NK-92 (cell line): ENCODE measurements around the gene EPSTI1.
"Not testable (repeated sequence)": the region's sequence is repeated elsewhere in the genome, so short reads cannot be mapped to it uniquely, and the experiment has no call there.

Experiments used
- DNase-seq: peaks from one replicate; lab custom pipeline; 2025; ENCODE audit not compliant: unreplicated experiment; lab: John Stamatoyannopoulos, UW

The EPSTI1 gene

DNA sequence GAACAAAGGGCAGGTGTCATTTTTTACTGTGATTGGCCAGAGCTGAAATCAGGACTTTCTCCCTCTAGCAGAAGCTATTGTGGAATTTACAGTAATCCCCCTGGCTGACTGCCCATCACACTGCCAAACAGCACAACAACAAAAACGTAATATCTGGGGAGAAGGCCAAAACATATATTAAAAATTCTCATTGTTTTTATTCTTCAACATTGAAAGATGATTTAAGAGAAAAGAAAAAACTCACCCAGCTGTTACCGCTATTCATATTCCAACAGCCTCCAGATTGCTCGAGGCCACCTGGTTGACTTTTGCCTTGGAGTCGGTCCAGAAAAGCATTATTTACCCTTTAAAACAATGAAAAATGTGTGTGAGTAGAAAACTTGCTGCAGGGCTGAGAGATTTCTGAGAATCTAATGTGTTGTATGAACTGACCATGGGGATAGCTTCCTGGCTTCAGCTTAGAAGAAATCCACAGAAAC lies 97.2 kb downstream of the EPSTI1 start:
- no peak for DNase-seq

DNA sequence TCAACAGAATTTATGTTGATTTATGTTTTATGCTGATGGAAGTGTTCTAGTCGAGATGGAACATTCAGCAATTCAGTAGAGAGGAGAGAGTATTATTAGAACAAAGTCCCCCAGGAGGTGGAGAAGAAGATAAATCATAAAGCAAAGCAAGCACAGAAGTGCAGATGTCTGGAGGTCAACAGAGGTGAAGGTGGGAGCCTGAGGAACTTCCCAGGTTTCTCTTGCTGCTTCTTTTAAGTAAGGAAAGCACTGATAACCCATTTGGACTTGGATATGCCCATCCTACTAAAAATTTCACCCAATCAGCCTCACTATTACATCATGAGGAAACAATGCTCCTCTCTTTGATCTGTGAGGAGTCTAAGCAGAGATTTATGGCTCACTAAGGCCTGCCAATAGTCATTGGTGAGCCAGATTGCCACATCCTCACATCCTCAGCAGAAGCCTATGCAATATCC lies 98.8 kb downstream of the EPSTI1 start:
- no peak for DNase-seq

DNA sequence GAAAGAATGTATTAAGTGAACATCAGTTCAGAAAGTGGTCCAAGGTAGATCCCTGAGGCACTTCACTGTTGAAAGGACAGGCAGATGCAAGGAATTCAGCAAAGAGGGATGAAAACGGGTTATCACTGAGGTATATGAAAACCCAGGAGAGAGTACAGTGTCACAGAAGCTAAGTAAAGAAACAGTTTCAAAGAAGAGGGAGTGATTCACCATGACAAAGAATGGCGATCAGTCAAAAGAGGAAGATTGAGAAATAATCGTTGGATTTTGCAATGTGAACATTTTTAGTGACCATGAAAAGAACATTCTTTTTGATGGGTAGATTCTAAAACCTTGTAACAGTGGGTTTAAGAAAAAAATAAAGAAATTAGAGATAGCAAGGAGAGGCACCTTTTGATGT lies 99.3 kb downstream of the EPSTI1 start:
- DNase-seq = no peak

DNA sequence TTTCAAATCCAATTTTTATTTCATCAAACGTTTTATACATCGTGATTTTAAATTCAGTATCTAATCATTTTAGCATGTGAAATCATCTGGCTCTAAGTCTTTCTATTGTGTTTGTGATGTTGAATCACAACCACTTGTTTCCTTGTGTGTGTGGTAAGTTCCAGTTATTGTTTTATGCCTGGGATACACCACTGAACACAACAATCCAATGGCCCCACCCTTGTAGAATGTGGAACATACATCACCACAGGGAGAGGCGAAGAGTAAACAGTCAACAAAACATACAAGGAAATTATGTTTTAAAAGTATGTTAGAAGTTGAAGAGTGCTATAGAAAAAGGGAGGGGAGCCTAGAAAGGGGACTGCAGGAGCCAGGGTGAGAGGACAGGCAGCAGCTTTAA lies 100.5 kb downstream of the EPSTI1 start:
- DNase-seq = no peak

DNA sequence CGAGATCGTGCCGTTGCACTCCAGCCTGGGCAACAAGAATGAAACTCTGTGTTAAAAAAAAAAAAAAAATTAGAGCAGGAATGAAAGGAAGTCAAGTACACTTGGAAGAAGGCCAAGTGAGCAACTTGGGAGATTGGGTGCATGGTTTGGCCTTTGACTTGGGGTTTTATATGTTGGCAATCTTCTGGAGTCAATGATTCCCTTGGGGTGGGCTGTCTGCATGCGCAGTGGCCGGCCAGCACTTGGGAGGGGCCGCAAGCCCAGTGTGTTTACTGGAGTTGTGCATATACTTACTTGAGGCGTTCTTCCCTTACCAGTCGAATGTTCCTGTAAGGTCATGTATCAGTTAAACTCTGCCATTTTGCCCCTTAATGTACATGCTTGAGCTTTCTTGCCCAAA lies 106.7 kb downstream of the EPSTI1 start:
- no peak for DNase-seq

DNA sequence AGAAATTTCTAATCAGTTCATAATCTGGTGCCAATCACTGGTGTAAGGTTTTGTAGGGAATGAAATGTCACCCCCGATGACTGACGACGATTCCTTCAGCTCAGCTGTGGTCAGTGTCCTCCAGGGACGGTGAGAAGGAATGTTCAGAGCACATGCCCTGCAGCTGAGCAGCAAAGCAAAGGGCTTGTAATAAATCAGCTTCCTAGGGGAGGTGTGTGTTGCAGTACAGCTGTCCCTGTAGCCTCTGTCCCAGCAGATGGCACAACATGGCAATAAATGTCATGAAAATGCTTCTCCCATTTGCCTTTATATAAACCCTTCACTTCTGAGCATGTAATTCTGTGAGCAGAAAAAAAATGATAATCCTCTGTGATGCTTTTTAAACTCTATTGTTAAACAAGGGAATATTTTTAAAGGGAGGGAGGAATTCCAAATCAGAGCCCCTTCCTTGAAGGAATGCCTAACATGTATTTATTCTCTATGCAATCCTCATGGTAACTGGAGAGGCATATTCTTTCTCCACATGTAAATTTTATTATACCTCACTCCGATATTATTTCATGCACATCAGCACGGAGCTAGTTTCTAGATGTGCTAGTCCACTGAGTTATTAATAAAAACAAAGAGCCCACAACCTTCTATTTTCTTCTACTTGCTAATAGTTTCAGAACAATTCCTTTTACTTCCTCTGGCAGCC lies 108.1 kb downstream of the EPSTI1 start:
- DNase-seq = no peak

DNA sequence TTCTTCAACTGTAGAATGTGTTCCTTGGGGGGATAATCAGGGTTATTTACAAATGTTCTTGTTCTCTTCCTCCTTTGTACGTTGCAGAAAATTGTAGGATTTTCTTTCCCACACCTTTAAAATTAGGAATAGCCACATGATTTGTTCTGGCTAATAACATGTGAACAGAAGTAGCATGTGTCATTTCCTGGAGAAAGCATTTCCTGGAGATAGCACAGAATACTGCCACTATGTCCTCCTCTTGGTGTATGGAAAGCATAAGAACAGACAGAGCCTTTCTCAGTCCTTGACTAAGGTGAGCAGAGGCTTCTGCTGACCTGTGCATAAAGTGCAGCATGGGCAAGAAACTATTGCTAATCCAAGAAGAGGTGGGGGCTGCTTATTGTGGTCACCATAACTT lies 108.9 kb downstream of the EPSTI1 start:
- no peak for DNase-seq

DNA sequence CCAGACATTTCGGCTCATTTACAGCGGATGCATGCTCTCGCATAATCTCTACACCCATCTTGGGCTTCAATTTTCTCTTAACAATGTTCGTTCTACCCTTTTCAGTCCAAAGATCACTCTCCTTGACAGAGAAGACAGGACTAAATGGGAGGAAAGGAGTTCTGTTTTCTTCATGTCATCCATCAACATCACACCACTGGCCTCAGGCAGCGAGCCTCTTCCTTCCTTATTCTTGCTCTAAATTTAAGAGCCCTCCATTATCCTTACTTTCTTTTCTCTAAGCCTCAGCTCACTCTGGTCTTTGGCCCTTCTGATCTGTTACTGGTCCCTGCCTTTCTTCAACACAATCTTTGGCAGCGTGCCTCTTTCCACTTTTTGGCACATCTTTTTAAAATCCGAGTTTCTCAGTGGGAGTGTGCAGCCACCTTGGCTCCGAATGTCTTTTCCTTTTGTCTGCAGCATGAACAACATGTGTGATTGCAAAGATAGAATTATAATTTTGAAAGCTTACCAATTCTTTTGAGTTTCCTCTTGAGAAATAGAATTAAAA lies 111.9 kb downstream of the EPSTI1 start:
- DNase-seq = no peak

DNA sequence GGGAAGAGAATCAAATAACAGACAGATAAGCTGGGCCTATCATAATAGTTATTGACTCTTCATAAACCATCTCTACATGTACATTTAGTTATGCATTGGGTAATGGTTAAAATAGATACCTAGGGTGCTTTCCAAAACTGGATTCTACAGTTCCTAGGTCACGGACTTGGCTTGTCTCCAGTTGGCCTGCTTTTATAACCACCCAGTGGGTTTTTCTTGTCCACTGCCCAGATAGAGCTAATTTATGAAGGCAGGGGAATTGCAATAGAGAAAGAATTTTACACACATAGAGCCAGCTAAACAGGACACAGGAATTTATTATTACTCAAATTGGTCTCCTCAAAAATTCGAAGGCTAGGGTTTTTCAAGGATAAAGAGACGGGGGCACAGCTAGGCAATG lies 113.3 kb downstream of the EPSTI1 start:
- DNase-seq = no peak

DNA sequence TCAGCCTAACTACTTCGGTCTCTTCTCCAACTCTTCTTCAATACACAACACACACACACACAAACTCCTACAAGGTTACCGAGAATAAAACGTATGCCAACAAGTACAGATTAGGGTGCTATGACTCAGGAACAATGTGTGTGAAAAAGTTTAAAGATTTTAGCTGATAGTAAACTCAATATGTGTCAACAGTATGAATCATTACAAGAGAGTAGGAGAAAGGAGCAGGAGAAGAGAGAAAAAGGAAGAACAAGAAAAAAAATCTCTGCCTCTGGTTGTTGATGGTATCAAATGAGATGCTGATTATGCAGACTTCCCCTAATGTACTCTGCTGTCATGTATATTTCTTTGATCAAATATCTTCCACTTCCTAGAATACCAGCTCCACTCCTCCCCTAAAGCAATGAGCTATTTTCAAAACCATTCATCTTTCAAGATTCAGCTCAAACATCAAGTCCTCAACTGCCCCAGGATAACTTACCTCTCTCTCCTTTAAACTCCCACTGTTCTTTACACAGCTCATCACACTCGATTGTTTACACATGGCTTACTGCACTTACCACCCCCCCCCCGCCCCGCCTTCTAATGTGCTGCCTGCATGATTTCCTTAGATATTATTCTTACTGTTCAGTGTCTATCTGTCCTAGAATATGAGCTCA lies 115.0 kb downstream of the EPSTI1 start:
- DNase-seq = no peak

DNA sequence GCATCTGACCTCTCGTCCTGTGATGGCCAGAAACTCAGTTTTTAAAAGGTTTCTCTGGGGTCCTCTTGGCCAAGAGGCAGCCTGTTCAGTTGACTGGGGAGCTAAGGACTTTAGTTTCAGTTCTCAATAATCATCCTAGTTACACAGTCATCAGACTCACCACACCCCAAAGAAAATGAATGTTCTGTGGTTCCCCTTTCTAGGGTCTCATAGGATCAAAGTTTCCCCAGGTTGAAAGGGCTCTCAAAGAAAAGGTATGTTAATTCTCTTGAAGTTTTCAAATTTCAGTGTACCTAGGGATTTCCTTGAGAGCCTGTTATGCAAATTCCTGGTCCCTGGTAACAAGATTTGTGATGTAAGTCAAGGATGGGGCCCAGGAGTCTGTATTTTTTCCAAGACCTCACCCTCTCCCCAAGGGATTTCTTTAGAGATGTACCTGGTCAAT lies 115.7 kb downstream of the EPSTI1 start:
- no peak for DNase-seq

DNA sequence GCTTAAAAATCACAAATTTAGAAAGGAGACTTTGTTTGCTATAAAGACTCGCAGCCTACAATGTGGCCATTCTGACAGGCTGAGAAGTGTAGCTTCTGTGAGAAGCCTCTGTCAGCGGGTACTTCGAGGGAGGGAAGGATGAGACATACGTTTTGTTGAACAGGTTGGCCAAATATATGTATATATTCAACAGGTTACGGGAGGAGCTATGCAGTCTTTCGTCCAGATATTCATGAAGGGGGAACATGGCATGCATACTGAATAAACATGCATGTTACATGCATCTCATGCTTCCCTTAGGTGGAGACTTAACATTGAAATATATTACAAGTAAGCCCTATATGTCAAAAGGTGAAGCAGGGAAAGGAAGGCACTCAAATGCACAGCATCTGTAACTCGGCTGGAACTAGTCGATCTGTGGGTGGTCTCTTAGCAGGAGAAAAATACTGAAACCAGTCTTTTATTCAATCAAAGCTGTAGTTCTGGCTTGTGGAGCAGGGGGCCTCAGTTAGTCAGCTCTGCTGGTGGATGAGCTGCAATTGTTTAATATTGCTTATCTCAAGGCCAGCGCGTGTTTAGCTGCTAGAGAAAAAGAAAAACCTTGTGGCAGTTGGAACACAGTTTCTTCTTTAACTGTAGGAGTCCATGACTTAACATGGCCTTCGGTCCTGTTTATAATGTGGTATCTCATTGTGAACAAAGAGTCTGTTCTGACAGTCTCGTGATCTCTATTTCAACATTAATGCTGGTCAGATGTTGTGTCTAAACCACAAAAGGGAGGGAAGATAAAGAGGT lies 116.4 kb downstream of the EPSTI1 start:
- no peak for DNase-seq

DNA sequence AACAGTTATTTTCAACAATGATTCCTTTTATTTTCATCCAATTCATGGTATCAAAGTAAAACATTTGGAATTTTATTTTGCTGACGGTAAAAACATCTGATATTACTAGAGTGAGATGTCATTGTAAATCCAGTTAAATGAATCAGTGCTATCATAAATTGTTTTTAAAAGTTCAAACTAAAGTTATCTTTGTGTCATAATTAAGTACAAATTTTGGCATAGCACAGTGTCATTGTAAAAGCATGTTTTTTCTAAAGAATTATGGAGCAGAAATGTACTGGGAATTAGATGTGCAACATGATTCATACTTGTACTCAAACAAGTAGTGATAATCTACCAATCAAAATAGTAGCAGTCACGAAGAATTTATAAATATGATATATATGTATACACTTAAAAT lies 117.8 kb downstream of the EPSTI1 start:
- DNase-seq = no peak

DNA sequence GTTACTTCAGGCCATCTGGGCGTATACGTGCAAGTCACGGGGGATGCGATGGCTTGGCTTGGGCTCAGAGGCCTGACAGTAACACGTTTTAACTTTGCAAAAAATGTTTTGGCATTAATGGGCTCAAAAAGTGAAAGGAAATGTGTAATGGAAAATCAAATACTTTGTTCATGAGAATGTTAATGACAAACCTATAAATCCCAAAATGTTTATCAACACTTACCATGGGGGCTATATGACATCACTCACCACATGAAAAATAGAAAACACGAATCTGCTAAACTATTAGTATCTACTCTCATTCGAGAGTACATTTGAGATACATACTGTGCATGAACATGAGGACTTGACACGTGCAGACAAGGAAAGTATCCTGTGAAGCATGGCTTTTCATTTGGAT lies 119.0 kb downstream of the EPSTI1 start:
- DNase-seq = no peak

DNA sequence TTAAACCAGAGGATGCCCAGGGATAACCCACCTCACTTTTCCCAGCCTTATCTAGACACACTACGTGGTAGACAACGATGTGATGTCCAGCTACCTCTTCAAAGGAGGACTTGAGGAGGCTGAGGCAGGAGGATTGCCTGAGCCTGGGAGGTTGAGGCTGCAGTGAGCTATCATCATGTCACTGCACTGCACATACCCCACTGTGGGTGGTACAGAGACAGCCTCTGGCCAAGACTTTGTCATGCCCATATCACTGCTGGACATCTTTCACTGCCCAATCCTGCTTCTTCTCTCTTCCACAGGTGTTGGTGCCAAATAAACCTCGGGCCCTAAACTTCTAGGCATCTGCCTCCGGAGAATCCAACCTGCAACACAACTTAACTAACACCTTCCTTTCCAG lies 124.8 kb downstream of the EPSTI1 start:
- no peak for DNase-seq

DNA sequence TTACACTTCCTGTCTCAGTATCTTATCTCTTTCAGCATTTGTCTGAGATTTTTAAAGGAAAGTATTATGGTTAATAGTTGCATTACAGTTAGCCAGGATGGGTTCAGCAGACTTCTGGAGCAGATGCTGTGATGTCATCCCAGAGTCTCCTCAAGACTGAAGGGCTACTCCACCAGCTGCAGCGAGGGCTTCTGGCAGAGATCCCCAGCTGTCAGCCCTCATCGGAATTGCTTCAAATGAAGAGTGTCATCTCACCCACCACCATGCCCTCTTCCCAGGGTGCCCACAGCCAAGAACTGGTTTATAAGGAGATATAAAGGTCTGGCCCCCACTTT lies 126.3 kb downstream of the EPSTI1 start:
- DNase-seq = no peak

DNA sequence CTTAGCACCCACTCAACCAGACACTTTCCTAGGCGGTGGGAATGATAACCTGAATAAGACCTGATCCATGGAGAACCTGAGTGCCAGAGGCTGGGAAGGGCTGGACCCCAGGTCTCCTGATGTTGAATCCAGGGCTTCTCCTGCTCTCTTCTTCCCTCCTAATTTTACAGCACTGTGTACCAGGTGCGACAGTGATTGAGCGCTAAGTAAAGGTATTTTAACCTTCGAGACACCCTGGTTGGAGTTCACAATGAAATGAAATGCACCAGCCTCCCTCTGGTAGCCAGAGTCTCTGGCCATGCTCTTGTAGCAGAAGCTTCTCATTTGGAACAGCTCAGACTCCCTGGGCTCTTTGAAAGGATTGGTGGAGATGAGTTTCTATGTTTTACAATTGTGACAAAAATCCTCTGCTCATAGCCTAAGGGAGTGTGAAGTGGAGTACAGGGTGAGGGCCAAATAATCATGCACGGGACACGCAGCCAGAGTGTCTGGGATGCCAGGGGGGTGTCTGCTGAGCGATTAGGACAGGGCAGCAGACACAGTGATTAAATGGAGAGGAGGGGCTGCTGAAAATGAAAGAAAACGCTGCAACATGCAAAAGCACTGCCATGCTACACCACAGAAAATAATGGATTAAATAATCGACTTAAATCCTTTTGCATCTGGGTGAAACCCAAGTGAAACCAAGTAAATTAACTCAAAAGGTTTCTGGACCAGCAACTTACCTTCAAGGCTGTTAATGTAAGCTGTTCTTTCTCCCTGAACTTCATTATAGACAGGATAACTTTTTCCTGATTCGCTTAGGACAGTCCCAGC lies 126.9 kb downstream of the EPSTI1 start:
- DNase-seq = no peak

DNA sequence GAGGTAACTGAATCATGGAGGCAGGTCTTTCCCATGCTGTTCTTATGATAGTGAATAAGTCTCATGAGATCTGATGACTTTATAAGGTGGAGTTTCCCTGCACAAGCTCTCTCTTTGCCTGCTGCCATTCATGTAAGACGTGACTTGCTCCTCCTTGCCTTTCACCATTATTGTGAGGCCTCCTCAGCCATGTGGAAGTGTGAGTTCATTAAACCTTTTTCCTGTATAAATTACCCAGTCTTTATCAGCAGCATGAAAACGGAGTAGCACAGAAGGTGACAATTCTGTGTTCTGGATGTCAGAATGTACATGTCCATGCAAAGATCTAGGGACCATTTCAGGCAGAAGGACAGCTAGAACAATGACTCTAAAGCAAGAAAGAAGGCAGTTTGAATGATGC lies 129.7 kb downstream of the EPSTI1 start:
- DNase-seq = not testable (repeated sequence)

DNA sequence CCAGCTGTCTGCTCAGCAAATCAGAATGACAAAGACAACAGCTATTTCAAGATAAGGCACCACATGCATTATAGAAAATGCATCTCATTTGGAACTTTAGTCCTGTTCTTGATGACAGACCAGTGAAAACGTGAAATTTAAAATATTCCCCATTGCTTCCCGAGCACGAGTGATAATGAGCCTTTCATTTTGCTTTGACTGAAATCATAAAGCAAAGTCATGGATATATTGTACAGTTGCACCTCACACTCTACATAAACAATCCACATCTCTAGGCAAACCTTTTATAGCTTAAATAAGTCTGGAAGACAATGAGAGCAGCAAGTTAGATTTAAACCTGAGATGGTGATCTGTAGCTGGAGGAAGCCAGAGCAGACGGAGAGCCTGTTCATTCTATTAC lies 131.6 kb downstream of the EPSTI1 start:
- no peak for DNase-seq

DNA sequence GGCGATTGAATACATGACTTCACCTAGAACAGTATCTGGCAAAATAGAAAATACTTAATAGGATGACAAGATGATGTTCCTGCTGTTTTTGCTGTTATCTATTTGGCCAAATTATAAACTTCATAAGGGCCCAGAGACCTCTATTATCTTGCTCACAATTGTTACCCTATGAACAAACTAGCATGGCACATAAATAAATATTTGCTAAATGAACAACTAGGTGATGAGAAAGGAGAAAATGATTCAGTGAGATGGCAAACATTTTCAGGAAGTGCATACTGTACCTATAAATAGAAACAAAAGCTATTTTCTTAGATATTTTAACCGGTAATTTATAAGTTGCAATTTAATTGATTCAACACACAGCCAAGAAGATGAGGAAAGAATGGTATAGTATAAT lies 132.3 kb downstream of the EPSTI1 start:
- no peak for DNase-seq

DNA sequence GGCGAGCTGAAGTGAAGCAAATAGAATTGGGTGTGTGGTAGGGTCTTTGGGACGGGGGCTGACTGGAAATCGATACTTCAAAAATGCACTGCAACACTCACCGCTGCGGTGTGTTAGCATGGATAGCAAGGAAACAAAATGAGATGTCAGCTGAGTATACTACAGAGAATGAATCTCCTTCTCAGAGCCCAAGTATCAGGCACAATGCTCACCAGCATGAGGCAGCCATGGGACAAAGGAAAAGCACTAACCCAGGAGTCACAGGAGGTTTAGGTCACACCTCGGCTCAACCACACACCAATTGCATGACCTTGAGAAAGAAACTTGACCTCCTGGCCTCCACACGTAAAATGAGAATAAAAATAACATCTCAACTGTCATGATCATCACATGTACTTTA lies 136.6 kb downstream of the EPSTI1 start:
- no peak for DNase-seq
